Measurements from ENCODE around the gene TAP1. TPM values are rescaled to one million over a fixed set of nuclear protein-coding genes. Genes with fewer than 3 reads are reported as not detected.
A peak's percentile ranks its signal among the peaks of the same experiment; 100 is the strongest.
"Not testable (repeated sequence)": the region's sequence is repeated elsewhere in the genome, so short reads cannot be mapped to it uniquely, and the experiment has no call there.

The TAP1 gene
- total RNA-seq, 2 donors from 2014 or later = 7.9 to 12.2 TPM

DNA sequence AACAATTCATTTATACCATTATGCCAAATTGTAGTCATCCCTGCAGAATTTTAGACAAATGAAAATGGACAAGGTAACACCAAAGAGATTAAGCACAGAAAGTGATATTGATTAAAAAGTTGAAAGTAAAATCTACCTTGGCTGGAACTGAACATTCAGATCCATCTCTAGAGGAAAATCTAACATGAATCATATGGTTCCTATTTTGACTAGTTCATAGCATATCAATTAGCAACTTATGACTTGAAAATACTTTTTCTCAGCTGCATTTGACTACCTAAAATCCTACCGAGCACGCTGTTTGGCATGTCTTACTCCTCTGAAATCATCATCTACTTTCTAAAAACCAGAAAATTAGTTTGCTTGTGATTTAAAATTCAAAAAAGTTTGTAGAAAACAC is 23.1 kb upstream of the TAP1 start:
- ATAC-seq (no peak), DNase-seq (no peak)
- Histone ChIP-seq H3K9me3 (no peaks in the 10 kb centered on the region), H3K27me3 (no peaks in the 10 kb centered on the region), H3K36me3 (replicated peaks in 1 of 2; ENCODE audit: insufficient read depth in 1 of 2, low read depth in 2 of 2) (no peaks in the 10 kb centered on the region), H3K4me1 (no peaks in the 10 kb centered on the region), H3K4me3 (no peak overlapping the region), H3K27ac (no peak overlapping the region)
- TF ChIP-seq POLR2A (IDR thresholded peaks at IDR 0.05) = no peak
- TF ChIP-seq, protein P1, sequence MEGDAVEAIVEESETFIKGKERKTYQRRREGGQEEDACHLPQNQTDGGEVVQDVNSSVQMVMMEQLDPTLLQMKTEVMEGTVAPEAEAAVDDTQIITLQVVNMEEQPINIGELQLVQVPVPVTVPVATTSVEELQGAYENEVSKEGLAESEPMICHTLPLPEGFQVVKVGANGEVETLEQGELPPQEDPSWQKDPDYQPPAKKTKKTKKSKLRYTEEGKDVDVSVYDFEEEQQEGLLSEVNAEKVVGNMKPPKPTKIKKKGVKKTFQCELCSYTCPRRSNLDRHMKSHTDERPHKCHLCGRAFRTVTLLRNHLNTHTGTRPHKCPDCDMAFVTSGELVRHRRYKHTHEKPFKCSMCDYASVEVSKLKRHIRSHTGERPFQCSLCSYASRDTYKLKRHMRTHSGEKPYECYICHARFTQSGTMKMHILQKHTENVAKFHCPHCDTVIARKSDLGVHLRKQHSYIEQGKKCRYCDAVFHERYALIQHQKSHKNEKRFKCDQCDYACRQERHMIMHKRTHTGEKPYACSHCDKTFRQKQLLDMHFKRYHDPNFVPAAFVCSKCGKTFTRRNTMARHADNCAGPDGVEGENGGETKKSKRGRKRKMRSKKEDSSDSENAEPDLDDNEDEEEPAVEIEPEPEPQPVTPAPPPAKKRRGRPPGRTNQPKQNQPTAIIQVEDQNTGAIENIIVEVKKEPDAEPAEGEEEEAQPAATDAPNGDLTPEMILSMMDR (IDR thresholded peaks at IDR 0.05) = no peak
- intact Hi-C loops (cut with DNase I) = no loop called here
- WGBS, 2 donors = 90 to 92% methylated on average over 2 of the region's 2 CpGs

DNA sequence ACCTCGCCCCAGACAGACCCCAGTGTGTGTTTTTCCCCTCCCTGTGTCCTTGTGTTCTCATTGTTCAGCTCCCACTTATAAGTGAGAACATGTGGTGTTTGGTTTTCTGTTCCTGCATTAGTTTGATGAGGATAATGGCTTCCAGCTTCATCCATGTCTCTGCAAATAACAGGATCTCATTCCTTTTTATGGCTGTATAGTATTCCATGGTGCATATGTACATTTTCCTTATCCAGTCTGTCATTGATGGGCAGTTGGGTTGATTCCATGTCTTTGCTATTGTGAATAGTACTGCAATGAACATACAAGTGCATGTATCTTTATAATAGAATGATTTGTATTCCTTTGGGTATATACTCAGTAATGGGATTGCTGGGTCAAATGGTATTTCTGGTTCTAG is 20.4 kb upstream of the TAP1 start:
- ATAC-seq; intact Hi-C loops (cut with DNase I): not testable (repeated sequence)

DNA sequence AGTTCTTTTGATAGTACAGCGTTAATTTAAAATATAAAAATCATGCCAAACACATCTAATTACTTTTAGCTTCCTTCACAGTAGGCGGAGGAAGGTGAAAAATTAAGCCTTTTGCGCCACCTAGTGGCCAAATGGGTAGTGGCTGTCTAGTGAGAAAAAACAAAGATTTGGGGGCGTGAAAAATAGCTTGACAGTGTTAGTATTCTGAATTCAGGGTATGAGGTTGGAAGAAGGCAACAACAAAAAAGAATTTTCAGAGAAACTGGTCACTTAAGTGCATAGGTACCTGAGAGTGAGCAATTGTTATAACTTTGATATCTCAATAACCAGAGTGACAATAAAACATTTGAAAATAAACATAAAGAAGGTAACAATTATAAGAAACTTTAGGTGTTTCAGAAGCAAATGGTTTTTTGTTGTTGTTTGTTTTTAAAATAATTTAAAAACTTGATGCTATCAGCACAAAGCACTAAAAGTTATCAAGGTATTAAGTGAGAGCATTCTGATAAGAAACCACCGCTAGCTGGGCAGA is 14.8 kb upstream of the TAP1 start:
- H3K27ac ChIP-seq = no peak overlapping the region
- peak; percentile 79 to 86 (median 84) for DNase-seq
- TF ChIP-seq POLR2A (IDR thresholded peaks at IDR 0.05) = no peak
- TF ChIP-seq, protein P1 (IDR thresholded peaks at IDR 0.05) = peak; percentile 74 to 98 (median 93)
- H3K9me3 ChIP-seq = no peaks in the 10 kb centered on the region
- no peak overlapping the region for H3K4me3 ChIP-seq
- H3K4me1 ChIP-seq = no peaks in the 10 kb centered on the region
- ATAC-seq = peak; percentile 71
- WGBS, 2 donors = 7% methylated on average over 5 of the region's 5 CpGs
- intact Hi-C loops (cut with DNase I) = loop anchor here (5.0 kb wide), 1 partner anchor 36 kb away; no protein-coding TSS in a partner anchor
- no peaks in the 10 kb centered on the region for H3K36me3 ChIP-seq (replicated peaks in 1 of 2; ENCODE audit: insufficient read depth in 1 of 2, low read depth in 2 of 2)
- H3K27me3 ChIP-seq = no peaks in the 10 kb centered on the region

More for the DNA sequence above, 20.4 kb upstream of the TAP1 start:
- not testable (repeated sequence) for H3K27ac ChIP-seq; H3K4me3 ChIP-seq; DNase-seq; H3K9me3 ChIP-seq; H3K27me3 ChIP-seq; H3K4me1 ChIP-seq; H3K36me3 ChIP-seq (replicated peaks in 1 of 2; ENCODE audit: insufficient read depth in 1 of 2, low read depth in 2 of 2)
- 19 to 60% methylated on average over 1 of the region's 1 CpG for WGBS, 2 donors

DNA sequence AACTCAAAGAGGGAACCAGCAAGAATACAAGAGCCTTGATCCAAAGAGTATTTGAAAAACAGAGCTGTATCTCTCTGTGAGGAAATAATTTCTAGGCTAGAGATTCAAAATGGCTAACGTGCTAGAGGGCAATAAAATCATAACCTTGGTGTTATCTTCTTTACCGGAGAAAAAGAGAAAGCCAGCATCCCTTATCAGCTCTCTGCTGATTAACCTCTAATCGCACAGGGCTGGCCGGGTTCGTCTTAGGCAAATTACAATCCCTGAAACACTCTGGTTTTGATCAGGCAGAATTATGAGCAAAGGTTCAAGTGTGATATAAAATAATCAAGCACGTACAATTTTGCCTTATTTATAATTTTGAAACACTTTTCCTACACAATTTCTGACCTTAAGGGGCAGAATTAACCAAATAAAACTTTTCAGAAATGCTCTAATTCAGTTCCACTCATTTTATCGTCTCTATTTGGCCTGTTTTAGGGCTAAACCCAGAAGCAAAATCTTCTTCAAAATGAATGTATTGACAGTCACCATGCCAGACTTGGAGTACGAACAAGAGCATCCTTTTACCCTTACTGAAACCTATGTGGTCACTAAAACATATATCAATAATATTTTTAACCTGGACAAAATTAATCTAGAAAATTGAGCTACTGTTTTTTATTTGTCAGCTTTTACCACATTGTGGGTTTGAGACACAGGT is 14.2 kb upstream of the TAP1 start:
- intact Hi-C loops (cut with DNase I) = loop anchor here (5.0 kb wide), 1 partner anchor 35 kb away; no protein-coding TSS in a partner anchor
- Histone ChIP-seq H3K4me1 (no peaks in the 10 kb centered on the region), H3K9me3 (no peaks in the 10 kb centered on the region), H3K4me3 (no peak overlapping the region), H3K27me3 (no peaks in the 10 kb centered on the region), H3K27ac (no peak overlapping the region), H3K36me3 (replicated peaks in 1 of 2; ENCODE audit: insufficient read depth in 1 of 2, low read depth in 2 of 2) (no peaks in the 10 kb centered on the region)
- TF ChIP-seq POLR2A (IDR thresholded peaks at IDR 0.05) = no peak
- TF ChIP-seq, protein P1 (IDR thresholded peaks at IDR 0.05) = no peak
- ATAC-seq = no peak
- WGBS, 2 donors = 16 to 19% methylated on average over 8 of the region's 8 CpGs
- DNase-seq = no peak

DNA sequence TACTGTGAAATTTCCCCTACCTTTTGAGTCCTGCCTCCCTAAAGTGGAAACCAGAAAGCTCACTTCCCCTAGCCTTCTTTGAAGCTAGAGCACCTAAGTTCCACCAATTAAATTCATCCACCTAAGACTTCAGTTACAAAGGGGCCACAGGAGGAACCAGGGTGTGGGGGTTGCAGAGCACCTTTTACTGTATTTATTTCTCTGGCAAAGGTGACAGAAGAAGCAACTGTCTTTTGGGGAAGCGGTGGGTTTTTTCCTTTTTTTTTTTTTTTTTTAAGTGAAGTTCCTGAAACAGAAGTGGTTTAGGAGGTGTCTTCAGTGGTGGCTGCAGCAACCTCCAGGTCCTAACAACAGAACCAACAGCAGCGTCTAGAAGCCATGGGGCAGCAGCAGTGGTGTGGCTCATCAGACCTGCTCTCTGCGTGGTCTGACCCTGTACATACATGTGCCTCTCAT is 13.5 kb upstream of the TAP1 start:
- no peaks in the 10 kb centered on the region for H3K27me3 ChIP-seq
- no peak for TF ChIP-seq POLR2A (IDR thresholded peaks at IDR 0.05)
- TF ChIP-seq, protein P1 (IDR thresholded peaks at IDR 0.05) = no peak
- no peak overlapping the region for H3K27ac ChIP-seq
- no peak overlapping the region for H3K4me3 ChIP-seq
- H3K4me1 ChIP-seq = no peaks in the 10 kb centered on the region
- no peaks in the 10 kb centered on the region for H3K36me3 ChIP-seq (replicated peaks in 1 of 2; ENCODE audit: insufficient read depth in 1 of 2, low read depth in 2 of 2)
- ATAC-seq (no peak), DNase-seq (no peak)
- 49 to 54% methylated on average over 3 of the region's 3 CpGs for WGBS, 2 donors
- intact Hi-C loops (cut with DNase I) = loop anchor here (5.0 kb wide), 1 partner anchor 35 kb away; no protein-coding TSS in a partner anchor
- no peaks in the 10 kb centered on the region for H3K9me3 ChIP-seq
